ENCODE measurements around the gene CFAP77. TPM values are rescaled to one million over a fixed set of nuclear protein-coding genes. Genes with fewer than 3 reads are reported as not detected.

The CFAP77 gene
- total and polyA plus RNA-seq, 2 of the 8 experiments (the other 6 are each of a cell fraction or from before 2014, with no cell fraction given): 0.63 to 0.97 TPM

DNA sequence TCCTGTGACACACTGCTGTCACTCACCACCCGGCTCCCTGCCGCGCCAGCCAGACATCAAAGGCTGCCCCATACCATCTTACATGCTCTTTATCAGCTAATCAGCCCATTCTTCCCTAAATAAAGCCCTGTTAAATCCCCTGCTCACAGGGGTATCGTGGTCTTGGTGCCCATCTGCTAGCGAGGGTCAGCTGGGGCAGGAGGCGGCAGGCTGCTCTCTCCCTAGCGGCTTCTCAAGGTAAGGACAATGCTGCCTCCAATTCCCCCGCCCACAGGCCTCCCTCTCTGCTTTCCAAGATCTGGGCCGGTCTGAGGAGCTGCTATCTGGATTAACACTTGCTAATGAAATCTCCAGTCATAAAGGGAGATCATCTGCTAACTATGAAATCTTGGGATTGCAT, 199.2 kb downstream of the CFAP77 start:
- no peak overlapping the region for H2AK5ac ChIP-seq (ENCODE audit: low read depth, low read length)
- H3K18ac ChIP-seq (ENCODE audit: extremely low read depth, low read length): no peak overlapping the region
- H3K9me3 ChIP-seq (ENCODE audit: insufficient read depth in 2 of 2, low read depth in 1 of 2, low read length in 1 of 2): no peaks in the 10 kb centered on the region
- TF ChIP-seq EGR1 (IDR thresholded peaks at IDR 0.05; ENCODE audit: borderline replicate concordance, low read depth, low read length) (no peak), NRF1 (IDR thresholded peaks at IDR 0.05; ENCODE audit: low read depth, low read length) (no peak), GABPA (IDR thresholded peaks at IDR 0.05; ENCODE audit: borderline replicate concordance, insufficient read depth, low read length) (no peak), TEAD4 (IDR thresholded peaks at IDR 0.05; ENCODE audit: low read depth, low read length) (no peak), NANOG (IDR thresholded peaks at IDR 0.05; ENCODE audit: insufficient read depth, low read depth, low read length, poor library complexity, severe bottlenecking) (no peak), RAD21 (IDR thresholded peaks at IDR 0.05 in 1 of 2, conservative IDR thresholded peaks at IDR 0.05 in 1 of 2; ENCODE audit: low read depth in 2 of 2, low read length in 2 of 2) (no peak), HDAC2 (IDR thresholded peaks at IDR 0.05; ENCODE audit: borderline replicate concordance in 1 of 2, low read depth in 2 of 2, low read length in 2 of 2) (no peak), SIX5 (IDR thresholded peaks at IDR 0.05; ENCODE audit: low read depth, low read length) (no peak), EP300 (IDR thresholded peaks at IDR 0.05; ENCODE audit: borderline replicate concordance in 1 of 2, low read depth in 2 of 2, low read length in 2 of 2) (no peak), YY1 (IDR thresholded peaks at IDR 0.05; ENCODE audit: low read depth, low read length) (no peak)
- TF ChIP-seq, protein P1, sequence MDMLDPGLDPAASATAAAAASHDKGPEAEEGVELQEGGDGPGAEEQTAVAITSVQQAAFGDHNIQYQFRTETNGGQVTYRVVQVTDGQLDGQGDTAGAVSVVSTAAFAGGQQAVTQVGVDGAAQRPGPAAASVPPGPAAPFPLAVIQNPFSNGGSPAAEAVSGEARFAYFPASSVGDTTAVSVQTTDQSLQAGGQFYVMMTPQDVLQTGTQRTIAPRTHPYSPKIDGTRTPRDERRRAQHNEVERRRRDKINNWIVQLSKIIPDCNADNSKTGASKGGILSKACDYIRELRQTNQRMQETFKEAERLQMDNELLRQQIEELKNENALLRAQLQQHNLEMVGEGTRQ (IDR thresholded peaks at IDR 0.05; ENCODE audit: low read length): no peak
- no peaks in the 10 kb centered on the region for H3K27me3 ChIP-seq (replicated peaks in 1 of 4; ENCODE audit: control insufficient read depth in 3 of 4, extremely low read depth in 1 of 4, insufficient read depth in 3 of 4, low read length in 3 of 4)
- no peak for DNase-seq (ENCODE audit: low read depth in 1 of 2, low spot score in 2 of 2)
- H3K9ac ChIP-seq (replicated peaks in 1 of 4; ENCODE audit: extremely low read depth in 1 of 4, low read depth in 3 of 4, low read length in 3 of 4): no peak overlapping the region
- H3K27ac ChIP-seq (ENCODE audit: low read depth, low read length): no peak overlapping the region
- peaks cover 2 to 39% (median 10%) of the 10 kb centered on the region in 4 experiments; a peak in 6 of 8 replicates for H3K36me3 ChIP-seq (ENCODE audit: control insufficient read depth in 2 of 4, insufficient read depth in 4 of 4, low read length in 3 of 4)
- no peak overlapping the region for H2BK15ac ChIP-seq (ENCODE audit: low read length)
- POLR2A ChIA-PET (ENCODE audit: partially characterized antibody): interaction anchor here (0.7 kb wide), 1 partner anchor 12 kb away, joined by 3 read pairs; no protein-coding TSS in a partner anchor
- H3K56ac ChIP-seq (replicated peaks; ENCODE audit: insufficient read length, low read depth, low read length): no peak overlapping the region
- H3K79me1 ChIP-seq (ENCODE audit: low read depth, low read length): peaks cover 2% of the 10 kb centered on the region
- H2BK120ac ChIP-seq (replicated peaks; ENCODE audit: low read depth, low read length): no peak overlapping the region
- H4K91ac ChIP-seq (replicated peaks; ENCODE audit: insufficient read length, low read length): no peak overlapping the region
- no peak overlapping the region for H4K8ac ChIP-seq (ENCODE audit: extremely low read depth, insufficient read depth, low read length)
- H3K23me2 ChIP-seq (ENCODE audit: low read depth, low read length): no peaks in the 10 kb centered on the region
- no peak overlapping the region for H3K4me3 ChIP-seq (ENCODE audit: extremely low read depth in 1 of 4, insufficient read depth in 2 of 4, low read depth in 3 of 4, low read length in 4 of 4)
- 94% methylated on average over 8 of the region's 9 CpGs; no CpG with 5 or more reads in 1 of the 2 experiments for WGBS, 2 experiments (ENCODE audit: extremely low coverage in 1 of 2, insufficient coverage in 1 of 2, insufficient read length in 1 of 2, insufficient replicate concordance in 2 of 2, low coverage in 1 of 2, low lambda C conversion rate in 2 of 2, missing lambda C conversion rate in 1 of 2)
- no peaks in the 10 kb centered on the region for H3K79me2 ChIP-seq (ENCODE audit: control insufficient read depth in 1 of 2, insufficient read depth in 2 of 2, low read length in 2 of 2)
- H2AFZ ChIP-seq (ENCODE audit: low read length): no peak overlapping the region
- H2BK5ac ChIP-seq (ENCODE audit: low read depth, low read length): no peak overlapping the region
- no peak overlapping the region for H3K23ac ChIP-seq (ENCODE audit: insufficient read length)
- FAIRE-seq: no peak
- no peak overlapping the region for H3K4me2 ChIP-seq (ENCODE audit: insufficient read depth in 1 of 2, low read depth in 2 of 2, low read length in 2 of 2)
- no peak overlapping the region for H2BK20ac ChIP-seq (ENCODE audit: low read length)
- H4K20me1 ChIP-seq (replicated peaks in 1 of 2; ENCODE audit: control insufficient read depth in 1 of 2, insufficient read depth in 2 of 2, low read length in 2 of 2): no peaks in the 10 kb centered on the region
- no peak overlapping the region for H3K14ac ChIP-seq (ENCODE audit: insufficient read length)
- CTCF ChIA-PET (ENCODE audit: partially characterized antibody): interaction anchor here (0.7 to 1.1 kb wide), 3 partner anchors 9 to 351 kb away, joined by 3 to 6 read pairs (median 3); no protein-coding TSS in a partner anchor
- no peak overlapping the region for H4K5ac ChIP-seq (ENCODE audit: insufficient read length, low read depth, low read length)
- no peak overlapping the region for H3K4ac ChIP-seq (replicated peaks; ENCODE audit: insufficient read length, low read depth, low read length)
- H2BK12ac ChIP-seq (ENCODE audit: low read depth, low read length): no peak overlapping the region
- H3K4me1 ChIP-seq (replicated peaks in 1 of 4; ENCODE audit: control insufficient read depth in 3 of 4, insufficient read depth in 4 of 4, low read length in 3 of 4): no peaks in the 10 kb centered on the region

Data from H1 (cell line).